ENCODE results near the gene UBXN2A.
"Not testable (repeated sequence)": the region's sequence is repeated elsewhere in the genome, so short reads cannot be mapped to it uniquely, and the experiment has no call there.

Gene UBXN2A

GRCh38 chr2:24014902-24015301 lies 74.6 kb downstream of the UBXN2A start:
- not testable (repeated sequence) for DNase-seq (ENCODE audit: low spot score)

- no peak for DNase-seq (ENCODE audit: low spot score)
These were observed 75.5 kb downstream of the UBXN2A start for GRCh38 chr2:24015562-24016375.

GRCh38 chr2:24016376-24016761 lies 76.1 kb downstream of the UBXN2A start:
- no peak for DNase-seq (ENCODE audit: low spot score)

GRCh38 chr2:24016853-24017703 lies 76.8 kb downstream of the UBXN2A start:
- no peak for DNase-seq (ENCODE audit: low spot score)

GRCh38 chr2:24017711-24018110 lies 77.4 kb downstream of the UBXN2A start:
- DNase-seq (ENCODE audit: low spot score), result no peak

GRCh38 chr2:24018241-24018640 lies 78.0 kb downstream of the UBXN2A start:
- no peak for DNase-seq (ENCODE audit: low spot score)

- DNase-seq (ENCODE audit: low spot score), result no peak
These were observed 79.5 kb downstream of the UBXN2A start for GRCh38 chr2:24019729-24020128.

GRCh38 chr2:24020244-24020643 lies 80.0 kb downstream of the UBXN2A start:
- no peak for DNase-seq (ENCODE audit: low spot score)

- DNase-seq (ENCODE audit: low spot score), result peak; percentile 34
These were observed 81.1 kb downstream of the UBXN2A start for GRCh38 chr2:24021122-24021998.

- DNase-seq (ENCODE audit: low spot score), result no peak
These were observed 82.2 kb downstream of the UBXN2A start for GRCh38 chr2:24022324-24022974.

- DNase-seq (ENCODE audit: low spot score), result no peak
These were observed 82.8 kb downstream of the UBXN2A start for GRCh38 chr2:24022975-24023575.

GRCh38 chr2:24024018-24024417 lies 83.8 kb downstream of the UBXN2A start:
- DNase-seq (ENCODE audit: low spot score), result no peak

GRCh38 chr2:24024996-24025663 lies 84.9 kb downstream of the UBXN2A start:
- no peak for DNase-seq (ENCODE audit: low spot score)

GRCh38 chr2:24026233-24026632 lies 86.0 kb downstream of the UBXN2A start:
- DNase-seq (ENCODE audit: low spot score), result no peak

- no peak for DNase-seq (ENCODE audit: low spot score)
These were observed 98.7 kb downstream of the UBXN2A start for GRCh38 chr2:24038786-24039499.

GRCh38 chr2:24040511-24040910 lies 100.2 kb downstream of the UBXN2A start:
- DNase-seq (ENCODE audit: low spot score), result no peak

GRCh38 chr2:24043133-24043532 lies 102.9 kb downstream of the UBXN2A start:
- not testable (repeated sequence) for DNase-seq (ENCODE audit: low spot score)

- DNase-seq (ENCODE audit: low spot score), result no peak
These were observed 105.5 kb downstream of the UBXN2A start for GRCh38 chr2:24045511-24046508.

- no peak for DNase-seq (ENCODE audit: low spot score)
These were observed 106.3 kb downstream of the UBXN2A start for GRCh38 chr2:24046599-24046929.

All from cerebellar cortex (tissue), 1 donor.